Coronary artery (tissue), 2 donors: Measurements from ENCODE around the gene FGF11.

Experiments used
- DNase-seq: peaks from one replicate; pipeline ENCODE4 v3.0.0-alpha.2; 2017; ENCODE audit warnings: low spot score
- H3K27ac ChIP-seq, 2 donors: fragments of 200-600 bp; sonication (generic); one replicate each; pipeline ENCODE4 v1.5.1; 2016 to 2019
- H3K4me3 ChIP-seq: fragments of 200-600 bp; sonication (generic); 2 replicates; pipeline ENCODE4 v1.5.1; 2016; ENCODE audit warnings: mild to moderate bottlenecking, moderate library complexity
- TF ChIP-seq, protein P1 (sequence below): fragments of 200-600 bp; sonication (generic); IDR thresholded peaks from one replicate; pipeline ENCODE4 v1.5.1; 2019; ENCODE audit warnings: antibody characterized with exemption

FGF11 gene

DNA sequence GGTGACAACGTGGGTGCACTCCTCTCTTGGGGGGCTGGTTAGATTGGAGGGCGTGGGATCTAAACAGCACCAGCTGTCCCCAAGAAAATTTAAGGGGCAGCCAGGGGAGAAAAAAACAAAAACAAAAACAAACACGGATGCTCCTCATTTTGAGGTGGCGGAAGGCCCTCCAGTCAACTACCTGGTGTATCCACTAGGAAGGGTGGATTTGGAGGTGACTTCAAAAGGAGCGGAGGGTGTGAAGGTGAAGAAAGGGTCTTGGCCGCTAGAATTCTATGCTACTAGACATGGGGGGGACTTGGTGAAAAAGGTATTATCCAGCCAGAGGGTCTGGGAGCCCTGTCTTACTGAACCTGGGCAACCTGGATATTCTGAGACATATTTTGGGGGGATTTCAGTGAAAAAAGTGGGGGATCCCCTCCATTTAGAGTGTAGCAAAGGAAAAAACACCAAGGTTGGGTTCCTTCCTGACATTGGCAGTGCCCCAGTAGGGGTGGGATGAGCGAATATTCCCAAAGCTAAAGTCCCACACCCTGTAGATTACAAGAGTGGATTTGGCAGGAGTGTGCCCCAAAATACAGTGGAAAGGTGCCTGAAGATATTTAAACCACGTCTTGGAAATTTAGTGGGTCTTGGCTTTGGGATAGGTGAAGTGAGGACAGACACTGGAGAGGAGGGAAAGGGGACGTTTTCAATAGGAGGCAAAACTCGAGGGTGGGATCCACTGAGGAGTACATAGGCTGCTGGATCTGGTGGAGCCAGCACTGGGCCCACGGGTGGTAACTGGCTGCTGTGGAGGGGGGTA lies 454 bp upstream of the FGF11 start:
- Histone ChIP-seq H3K27ac (no peak overlapping the region), H3K4me3 (peak overlapping the region; percentile 74)
- DNase-seq: no peak
- TF ChIP-seq, protein P1, sequence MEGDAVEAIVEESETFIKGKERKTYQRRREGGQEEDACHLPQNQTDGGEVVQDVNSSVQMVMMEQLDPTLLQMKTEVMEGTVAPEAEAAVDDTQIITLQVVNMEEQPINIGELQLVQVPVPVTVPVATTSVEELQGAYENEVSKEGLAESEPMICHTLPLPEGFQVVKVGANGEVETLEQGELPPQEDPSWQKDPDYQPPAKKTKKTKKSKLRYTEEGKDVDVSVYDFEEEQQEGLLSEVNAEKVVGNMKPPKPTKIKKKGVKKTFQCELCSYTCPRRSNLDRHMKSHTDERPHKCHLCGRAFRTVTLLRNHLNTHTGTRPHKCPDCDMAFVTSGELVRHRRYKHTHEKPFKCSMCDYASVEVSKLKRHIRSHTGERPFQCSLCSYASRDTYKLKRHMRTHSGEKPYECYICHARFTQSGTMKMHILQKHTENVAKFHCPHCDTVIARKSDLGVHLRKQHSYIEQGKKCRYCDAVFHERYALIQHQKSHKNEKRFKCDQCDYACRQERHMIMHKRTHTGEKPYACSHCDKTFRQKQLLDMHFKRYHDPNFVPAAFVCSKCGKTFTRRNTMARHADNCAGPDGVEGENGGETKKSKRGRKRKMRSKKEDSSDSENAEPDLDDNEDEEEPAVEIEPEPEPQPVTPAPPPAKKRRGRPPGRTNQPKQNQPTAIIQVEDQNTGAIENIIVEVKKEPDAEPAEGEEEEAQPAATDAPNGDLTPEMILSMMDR: no peak

DNA sequence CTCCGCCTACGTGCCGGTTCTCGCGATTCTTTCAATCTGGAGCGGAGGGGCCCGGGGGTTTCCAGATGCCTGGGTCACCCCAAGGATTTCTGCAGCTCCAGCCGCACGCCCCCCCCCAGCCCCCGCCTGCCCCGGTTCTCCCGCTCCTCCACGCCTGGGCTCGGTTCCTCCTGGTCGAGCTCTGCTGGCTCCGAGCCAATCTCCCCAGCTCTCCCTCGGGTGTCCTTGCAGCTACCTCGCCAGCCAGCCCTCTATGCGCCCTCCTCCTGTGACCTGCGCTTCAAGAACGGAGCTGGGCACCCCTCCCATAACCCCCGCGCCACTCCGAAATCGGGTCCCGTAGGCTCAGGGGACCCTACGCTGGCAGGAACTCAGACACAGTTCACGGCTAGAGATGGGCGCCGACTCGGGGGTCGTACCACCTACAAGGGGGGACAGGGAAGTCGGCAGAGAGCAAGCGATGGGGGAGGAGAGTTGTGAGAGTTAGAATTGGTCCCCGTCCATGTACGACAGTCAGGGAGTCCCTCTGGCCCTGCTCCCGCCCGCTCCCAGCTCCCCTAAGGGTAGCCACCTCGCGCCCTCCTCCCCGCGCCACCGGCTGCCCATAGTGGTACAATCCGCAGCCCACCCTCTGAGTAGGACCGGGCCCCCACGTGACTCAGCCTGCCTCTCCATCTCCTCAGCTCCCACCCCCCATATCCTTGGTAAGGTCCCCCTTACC lies 961 bp downstream of the FGF11 start:
- TF ChIP-seq, protein P1: no peak
- DNase-seq: no peak
- peak overlapping the region; percentile 61 for H3K4me3 ChIP-seq
- H3K27ac ChIP-seq: peak overlapping the region in 1 of 2 donors; percentile 0

DNA sequence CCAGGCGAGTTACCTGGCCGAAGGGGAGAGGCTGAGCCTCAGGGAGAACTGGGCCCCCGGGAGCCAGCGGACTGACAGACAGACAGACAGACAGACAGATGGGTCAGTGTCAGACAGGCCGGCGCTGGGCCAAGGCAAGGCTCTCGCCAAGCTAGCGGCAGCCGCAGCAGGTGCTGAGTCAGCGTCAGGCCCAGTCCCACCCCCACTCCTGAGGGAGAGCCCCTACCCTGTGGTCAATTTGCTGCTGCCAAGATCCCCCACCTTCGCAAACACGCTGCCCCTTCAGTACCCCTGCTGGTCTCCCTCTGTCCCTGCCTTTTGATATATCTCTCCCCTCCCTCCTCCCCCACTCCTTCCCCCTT lies 1.5 kb downstream of the FGF11 start:
- no peak for DNase-seq
- TF ChIP-seq, protein P1: no peak
- Histone ChIP-seq H3K27ac (peak overlapping the region in 1 of 2 donors; percentile 0), H3K4me3 (peak overlapping the region; percentile 61)

DNA sequence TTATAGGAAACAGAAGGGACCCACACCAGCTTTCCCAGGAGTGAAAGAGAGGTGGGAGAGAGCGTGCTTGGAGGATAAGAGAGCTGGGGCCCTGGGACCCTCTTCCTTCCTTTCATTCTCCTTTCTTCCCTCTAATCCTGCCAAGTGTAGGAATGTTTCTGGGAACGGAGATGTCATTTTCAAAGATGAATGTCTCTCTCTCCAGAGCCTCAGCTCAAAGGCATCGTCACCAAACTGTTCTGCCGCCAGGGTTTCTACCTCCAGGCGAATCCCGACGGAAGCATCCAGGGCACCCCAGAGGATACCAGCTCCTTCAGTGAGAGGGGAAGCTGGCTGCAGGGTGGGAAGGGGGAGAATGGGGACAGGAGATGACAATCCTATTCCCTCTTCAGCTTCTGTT lies 2.0 kb downstream of the FGF11 start:
- H3K4me3 ChIP-seq: no peak overlapping the region
- H3K27ac ChIP-seq: no peak overlapping the region
- TF ChIP-seq, protein P1: no peak
- no peak for DNase-seq

DNA sequence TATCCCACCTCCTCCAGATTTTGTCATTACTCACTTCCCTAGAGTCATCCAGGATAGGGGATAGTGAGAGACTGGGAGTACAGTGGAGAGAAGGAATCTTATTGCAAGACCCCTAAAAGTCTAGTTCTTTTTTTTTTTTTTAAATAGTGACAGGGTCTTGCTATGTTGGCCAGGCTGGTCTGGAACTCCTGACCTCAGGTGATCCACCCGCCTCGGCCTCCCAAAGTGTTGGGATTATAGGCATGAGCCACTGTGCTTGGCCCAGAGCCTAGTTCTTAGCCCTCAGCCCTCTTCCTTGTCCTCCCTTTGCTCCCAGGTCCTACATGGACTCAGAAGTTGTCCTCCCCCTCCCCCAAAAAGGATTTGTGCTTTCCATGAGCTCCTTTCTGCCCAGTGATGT lies 2.8 kb downstream of the FGF11 start:
- no peak for DNase-seq
- TF ChIP-seq, protein P1: no peak
- H3K27ac ChIP-seq: no peak overlapping the region
- no peak overlapping the region for H3K4me3 ChIP-seq

DNA sequence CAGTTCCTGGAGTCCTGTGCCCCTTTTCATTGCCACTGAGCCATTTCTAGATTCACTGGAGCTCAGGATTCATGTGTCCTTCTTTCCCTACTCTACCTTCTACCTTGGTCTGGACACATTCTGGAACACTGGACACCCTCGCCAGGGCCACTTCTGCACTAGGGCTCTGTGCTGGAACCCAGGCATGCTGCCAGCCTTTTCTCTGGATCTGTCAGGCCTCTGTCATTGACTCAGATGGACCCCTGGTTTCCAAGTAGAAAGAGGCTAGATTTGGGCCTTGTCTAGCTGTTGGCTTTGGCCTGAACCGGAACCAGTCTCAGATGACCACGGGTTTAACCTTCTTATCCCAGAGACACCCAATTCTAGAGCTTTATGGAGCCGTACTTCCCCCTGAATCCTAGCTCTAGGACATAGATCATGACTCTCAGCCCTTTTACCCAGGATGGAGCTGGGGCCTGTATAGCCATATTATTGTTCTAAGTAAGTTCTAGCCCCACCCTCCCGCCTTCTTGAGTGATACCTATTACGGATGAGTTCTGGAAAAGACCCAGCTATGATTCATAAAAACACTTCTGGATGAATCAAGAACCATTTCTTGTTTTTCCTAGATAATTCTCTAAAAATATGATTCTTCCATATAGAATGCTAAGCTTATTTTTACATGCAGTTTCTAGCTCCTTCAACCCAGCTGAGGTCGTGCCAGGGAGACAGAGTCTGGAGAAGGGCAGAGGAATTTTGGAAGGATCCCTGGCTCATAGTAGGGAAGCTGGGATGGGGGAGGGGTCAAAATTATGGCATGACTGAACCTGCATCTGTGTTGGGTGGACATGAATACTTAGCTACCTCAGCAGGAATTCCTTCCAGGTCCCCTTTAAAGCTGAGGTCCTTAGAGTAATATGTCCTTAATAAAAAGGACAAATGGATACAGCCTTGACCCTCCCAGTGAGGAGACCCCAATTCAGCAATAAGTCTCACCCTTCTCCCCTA lies 4.5 kb downstream of the FGF11 start:
- no peak for DNase-seq
- Histone ChIP-seq H3K27ac (peak overlapping the region in 1 of 2 donors; percentile 21), H3K4me3 (no peak overlapping the region)
- TF ChIP-seq, protein P1: no peak
